GM18520 (cell line): Measurements from ENCODE around the gene CBLC.
"Not testable (repeated sequence)": the region's sequence is repeated elsewhere in the genome, so short reads cannot be mapped to it uniquely, and the experiment has no call there.

ENCODE experiments used
- ATAC-seq: cut with Tn5 transposase; IDR thresholded peaks from one replicate; pipeline ENCODE4 v1.9.1; 2021; ENCODE audit not compliant: unreplicated experiment

CBLC gene

DNA sequence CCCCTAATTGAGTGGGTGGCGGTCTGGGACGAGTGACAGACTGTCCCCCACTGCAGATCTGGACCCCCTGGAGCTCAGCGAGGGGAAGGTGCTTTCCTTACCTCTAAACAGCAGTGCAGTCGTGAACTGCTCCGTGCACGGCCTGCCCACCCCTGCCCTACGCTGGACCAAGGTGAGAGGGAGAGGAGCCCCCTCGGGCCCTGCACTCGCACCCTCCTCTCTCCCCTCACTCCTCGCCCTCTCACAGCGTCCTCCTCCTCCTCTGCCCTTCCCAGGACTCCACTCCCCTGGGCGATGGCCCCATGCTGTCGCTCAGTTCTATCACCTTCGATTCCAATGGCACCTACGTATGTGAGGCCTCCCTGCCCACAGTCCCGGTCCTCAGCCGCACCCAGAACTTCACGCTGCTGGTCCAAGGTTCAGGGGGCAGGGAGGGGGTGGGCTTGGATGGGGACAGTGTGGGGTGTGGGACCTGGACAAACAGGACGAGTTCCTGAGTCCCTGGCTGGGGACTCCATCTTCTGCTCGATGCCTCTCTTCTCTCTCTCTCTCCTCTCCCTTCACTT lies 40.9 kb downstream of the CBLC start:
- ATAC-seq = no peak

DNA sequence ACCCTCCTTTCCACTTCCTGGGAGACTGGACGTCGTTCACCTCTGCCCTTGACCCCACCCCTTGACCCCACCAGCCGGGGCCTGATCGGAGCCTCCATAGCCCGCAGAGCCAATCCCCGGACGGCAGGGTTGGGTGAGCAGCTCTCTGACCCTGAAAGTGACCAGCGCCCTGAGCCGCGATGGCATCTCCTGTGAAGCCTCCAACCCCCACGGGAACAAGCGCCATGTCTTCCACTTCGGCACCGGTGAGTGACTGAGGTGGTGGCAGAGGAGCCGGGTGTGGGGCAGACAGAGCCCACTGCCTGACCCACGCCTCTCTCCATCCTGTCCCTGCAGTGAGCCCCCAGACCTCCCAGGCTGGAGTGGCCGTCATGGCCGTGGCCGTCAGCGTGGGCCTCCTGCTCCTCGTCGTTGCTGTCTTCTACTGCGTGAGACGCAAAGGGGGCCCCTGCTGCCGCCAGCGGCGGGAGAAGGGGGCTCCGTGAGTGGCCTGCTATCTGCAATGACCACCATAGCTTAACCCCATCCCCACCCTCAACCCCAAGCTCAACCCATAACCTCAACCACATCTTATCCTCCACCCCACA lies 41.6 kb downstream of the CBLC start:
- no peak for ATAC-seq

DNA sequence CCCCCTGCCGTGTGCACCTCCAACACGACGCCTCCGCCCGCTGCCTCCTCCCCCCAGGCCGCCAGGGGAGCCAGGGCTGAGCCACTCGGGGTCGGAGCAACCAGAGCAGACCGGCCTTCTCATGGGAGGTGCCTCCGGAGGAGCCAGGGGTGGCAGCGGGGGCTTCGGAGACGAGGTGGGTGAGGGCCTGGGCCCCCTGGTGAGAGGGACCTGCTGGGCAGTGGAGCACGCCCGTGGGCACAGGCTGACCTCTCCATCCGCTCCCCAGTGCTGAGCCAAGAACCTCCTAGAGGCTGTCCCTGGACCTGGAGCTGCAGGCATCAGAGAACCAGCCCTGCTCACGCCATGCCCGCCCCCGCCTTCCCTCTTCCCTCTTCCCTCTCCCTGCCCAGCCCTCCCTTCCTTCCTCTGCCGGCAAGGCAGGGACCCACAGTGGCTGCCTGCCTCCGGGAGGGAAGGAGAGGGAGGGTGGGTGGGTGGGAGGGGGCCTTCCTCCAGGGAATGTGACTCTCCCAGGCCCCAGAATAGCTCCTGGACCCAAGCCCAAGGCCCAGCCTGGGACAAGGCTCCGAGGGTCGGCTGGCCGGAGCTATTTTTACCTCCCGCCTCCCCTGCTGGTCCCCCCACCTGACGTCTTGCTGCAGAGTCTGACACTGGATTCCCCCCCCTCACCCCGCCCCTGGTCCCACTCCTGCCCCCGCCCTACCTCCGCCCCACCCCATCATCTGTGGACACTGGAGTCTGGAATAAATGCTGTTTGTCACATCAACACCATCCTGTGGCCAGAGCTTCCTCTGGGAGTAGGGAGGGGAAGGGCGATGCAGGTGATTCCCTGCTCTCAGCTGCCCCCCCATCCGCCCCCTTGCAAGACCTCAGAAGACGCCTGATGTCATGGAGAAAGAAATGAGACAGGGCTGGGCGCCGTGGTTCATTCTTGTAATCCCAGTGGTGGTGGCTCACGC lies 43.2 kb downstream of the CBLC start:
- no peak for ATAC-seq

DNA sequence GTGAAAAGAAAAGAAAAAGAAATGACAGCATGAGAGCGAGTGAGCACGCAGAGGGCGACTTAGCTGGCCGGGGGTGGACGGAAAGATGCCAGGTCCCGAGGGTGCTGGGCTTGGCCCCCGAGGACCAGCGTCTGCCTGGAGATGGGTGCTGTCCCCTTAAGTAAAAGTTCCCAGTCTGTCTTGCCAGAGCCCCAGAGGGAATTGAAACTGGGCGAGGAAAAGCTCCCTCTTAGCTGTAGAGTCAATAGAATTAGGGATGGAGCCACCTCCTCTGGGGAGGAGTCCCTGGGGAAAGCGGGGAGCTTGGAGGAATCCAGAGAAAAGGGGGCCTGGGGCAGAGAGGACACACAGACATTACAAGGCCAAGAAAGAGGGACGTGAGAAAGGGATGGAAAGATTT lies 44.5 kb downstream of the CBLC start:
- ATAC-seq = no peak

DNA sequence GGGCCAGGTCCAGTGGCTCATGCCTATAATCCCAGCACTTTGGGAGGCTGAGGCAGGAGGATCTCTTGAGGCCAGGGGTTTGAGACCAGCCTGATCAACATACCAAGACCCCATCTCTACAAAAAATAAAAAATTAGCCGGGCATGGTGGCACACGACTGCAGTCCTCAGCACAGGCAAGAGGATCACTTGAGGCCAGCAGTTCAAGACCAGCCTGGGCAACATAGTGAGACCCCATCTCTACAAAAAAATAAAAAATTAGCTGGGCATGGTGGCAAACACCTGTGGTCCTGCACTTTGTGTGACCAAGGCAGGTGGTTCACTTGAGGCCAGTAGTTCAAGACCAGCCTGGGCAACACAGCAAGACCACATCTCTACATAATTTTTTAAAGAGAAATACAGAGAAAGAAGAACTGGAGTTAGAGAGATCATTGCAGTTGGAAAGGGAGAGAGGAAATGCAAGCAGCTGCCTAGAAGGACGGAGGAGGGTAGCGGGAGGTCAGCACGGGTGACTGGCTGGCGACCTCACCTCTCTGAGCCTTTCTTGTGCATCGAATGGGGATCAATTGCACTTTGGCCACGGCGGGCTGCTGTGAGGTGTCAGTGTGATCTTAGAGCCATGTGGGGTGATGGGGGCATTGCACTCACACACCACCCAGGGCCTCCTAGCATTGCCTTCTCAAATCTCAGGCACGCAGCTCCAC lies 45.1 kb downstream of the CBLC start:
- ATAC-seq = no peak

- ATAC-seq = no peak
Observed at GRCh38 chr19:44823373-44823698, 45.6 kb downstream of the CBLC start.

DNA sequence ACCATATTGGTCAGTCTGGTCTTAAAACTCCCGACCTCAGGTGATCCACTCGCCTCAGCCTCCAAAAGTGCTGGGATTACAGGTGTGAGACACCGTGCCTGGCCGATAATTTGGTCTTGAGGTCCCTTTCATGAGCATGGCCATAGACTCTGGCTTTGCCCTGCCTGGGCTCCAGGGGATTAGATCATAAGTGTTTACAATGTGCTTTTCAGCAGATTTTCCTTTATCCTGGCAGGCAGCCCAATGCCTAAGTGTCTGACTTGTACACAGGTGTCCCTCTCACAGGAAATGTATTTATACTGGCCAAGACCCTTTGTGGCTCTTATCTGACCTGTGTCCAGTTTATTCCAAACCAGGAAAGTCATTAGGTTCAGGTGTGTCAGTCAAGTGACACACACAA lies 47.1 kb downstream of the CBLC start:
- ATAC-seq = no peak

DNA sequence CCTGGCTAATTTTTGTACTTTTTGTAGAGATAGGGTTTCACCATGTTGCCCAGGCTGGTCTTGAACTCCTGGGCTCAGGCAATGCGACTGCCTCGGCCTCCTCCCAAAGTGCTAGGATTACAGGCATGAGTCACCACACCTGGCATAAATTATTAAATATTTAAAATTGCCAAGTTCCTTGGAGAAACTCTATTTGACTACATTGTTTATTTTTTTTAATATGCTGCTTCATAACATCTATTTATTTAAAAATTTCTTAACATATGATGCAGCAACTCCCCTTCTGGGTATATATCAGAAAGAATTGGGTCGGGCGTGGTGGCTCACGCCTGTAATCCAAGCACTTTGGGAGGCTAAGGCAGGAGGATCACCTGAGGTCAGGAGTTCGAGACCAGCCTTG lies 55.2 kb downstream of the CBLC start:
- ATAC-seq = not testable (repeated sequence)

GRCh38 chr19:44834399-44834798 lies 56.7 kb downstream of the CBLC start:
- not testable (repeated sequence) for ATAC-seq

GRCh38 chr19:44839276-44839675 lies 61.6 kb downstream of the CBLC start:
- no peak for ATAC-seq

GRCh38 chr19:44840811-44841210 lies 63.1 kb downstream of the CBLC start:
- ATAC-seq = no peak

DNA sequence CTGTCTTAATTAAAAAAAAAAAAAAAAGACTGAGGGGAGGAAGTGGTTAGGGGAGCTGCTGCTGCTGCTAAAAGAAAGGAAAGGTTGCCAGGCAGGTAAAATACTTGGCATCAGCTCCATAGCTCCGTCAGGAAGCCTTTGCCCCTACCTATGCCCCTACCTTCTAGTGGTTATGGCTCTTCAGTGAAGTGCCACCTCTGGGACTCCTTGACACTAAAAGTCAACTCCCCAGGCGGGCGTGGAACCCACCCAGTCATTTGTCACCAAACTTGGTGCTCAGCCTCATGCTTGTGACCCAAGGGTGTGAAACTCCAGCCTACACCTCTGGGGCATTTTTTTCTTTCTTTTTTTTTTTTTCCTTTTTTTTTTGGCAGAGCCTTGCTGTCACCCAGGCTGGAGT lies 63.5 kb downstream of the CBLC start:
- ATAC-seq = no peak

DNA sequence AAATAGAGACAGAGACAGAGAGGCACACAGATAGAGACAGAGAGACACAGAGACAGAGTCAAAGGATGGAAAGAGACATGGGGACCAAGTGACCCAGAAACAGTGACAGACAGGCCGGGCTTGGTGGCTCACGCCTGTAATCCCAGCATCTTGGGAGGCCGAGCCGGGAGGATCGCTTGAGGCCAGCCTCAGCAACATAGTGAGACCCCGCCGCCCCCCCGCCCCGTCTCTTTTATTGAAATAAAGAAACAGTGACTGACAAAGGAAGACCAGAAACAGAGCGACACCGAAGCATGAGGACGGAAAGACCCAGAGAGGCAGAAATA lies 67.6 kb downstream of the CBLC start:
- ATAC-seq = no peak

GRCh38 chr19:44845612-44846454 lies 68.1 kb downstream of the CBLC start, which contains the start of gene NECTIN2:
Gene NECTIN2, plus strand, starts transcription at chr19:44846297. Its CDS starts 229 bp downstream, at chr19:44846526.
- no peak for ATAC-seq

- no peak for ATAC-seq
Observed at GRCh38 chr19:44846455-44847143, 68.9 kb downstream of the CBLC start.

- ATAC-seq = no peak
Observed at GRCh38 chr19:44847144-44848035, 69.7 kb downstream of the CBLC start.

- no peak for ATAC-seq
Observed at GRCh38 chr19:44848036-44848811, 70.5 kb downstream of the CBLC start.

DNA sequence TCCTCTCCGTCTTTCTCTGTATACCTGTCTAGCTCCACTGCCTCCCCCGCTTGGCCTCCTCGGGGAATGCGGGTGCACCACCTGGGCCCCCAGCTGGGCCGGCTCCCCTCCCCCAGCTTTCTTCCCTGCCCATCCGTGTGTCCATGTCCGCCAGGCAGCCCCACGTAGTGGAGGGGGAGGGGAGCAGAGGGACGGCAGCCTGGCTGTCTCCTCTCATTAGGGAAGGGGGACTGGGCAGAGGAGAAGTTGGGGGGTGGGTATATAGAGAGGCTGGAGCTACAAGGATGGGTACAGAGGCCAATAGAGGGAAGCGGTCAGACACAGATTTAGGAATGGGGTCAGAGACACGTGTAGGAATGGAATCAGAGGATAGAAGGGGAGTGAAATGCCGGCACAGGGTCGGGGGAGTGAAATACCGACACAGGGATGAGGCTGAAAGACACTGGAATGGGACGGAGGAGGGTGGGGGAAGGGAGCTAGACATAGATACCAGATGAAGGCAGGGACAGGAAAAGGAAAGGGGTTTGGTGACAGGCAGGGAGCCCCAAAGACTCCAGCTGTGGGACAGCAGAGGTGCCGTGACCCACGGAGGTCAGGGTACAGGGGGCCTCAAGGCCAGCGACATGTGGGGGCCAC lies 71.2 kb downstream of the CBLC start:
- ATAC-seq = no peak
